ENCODE data around the gene SGCA.

- TF ChIP-seq POLR2A (IDR thresholded peaks at IDR 0.05; ENCODE audit: low read depth, low read length): no peak
- TF ChIP-seq, protein P1, sequence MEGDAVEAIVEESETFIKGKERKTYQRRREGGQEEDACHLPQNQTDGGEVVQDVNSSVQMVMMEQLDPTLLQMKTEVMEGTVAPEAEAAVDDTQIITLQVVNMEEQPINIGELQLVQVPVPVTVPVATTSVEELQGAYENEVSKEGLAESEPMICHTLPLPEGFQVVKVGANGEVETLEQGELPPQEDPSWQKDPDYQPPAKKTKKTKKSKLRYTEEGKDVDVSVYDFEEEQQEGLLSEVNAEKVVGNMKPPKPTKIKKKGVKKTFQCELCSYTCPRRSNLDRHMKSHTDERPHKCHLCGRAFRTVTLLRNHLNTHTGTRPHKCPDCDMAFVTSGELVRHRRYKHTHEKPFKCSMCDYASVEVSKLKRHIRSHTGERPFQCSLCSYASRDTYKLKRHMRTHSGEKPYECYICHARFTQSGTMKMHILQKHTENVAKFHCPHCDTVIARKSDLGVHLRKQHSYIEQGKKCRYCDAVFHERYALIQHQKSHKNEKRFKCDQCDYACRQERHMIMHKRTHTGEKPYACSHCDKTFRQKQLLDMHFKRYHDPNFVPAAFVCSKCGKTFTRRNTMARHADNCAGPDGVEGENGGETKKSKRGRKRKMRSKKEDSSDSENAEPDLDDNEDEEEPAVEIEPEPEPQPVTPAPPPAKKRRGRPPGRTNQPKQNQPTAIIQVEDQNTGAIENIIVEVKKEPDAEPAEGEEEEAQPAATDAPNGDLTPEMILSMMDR (IDR thresholded peaks at IDR 0.05; ENCODE audit: extremely low read depth in 1 of 2, insufficient read depth in 1 of 2, low read depth in 1 of 2, low read length in 2 of 2): no peak
- TF ChIP-seq EZH2 (IDR thresholded peaks at IDR 0.05; ENCODE audit: borderline replicate concordance, low read depth, low read length, severe bottlenecking): no peak
- TF ChIP-seq, protein P2, sequence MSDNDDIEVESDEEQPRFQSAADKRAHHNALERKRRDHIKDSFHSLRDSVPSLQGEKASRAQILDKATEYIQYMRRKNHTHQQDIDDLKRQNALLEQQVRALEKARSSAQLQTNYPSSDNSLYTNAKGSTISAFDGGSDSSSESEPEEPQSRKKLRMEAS (IDR thresholded peaks at IDR 0.05; ENCODE audit: insufficient read depth, insufficient read length): no peak
- no peak for TF ChIP-seq POLR2AphosphoS5 (IDR thresholded peaks at IDR 0.05; ENCODE audit: insufficient read depth, low read depth, low read length)
- no peak for TF ChIP-seq MYC (IDR thresholded peaks at IDR 0.05; ENCODE audit: low read depth, low read length)
These were observed 34.1 kb downstream of the SGCA start for GRCh38 chr17:50199803-50200456.

Measured in endothelial cell of umbilical vein (primary cell).